GM23338 (cell line): ENCODE measurements around the gene IER3IP1. TPM values are rescaled to one million over a fixed set of nuclear protein-coding genes. Genes with fewer than 3 reads are reported as not detected.

Source experiments
- ATAC-seq: fragments of 200-7000 bp; cut with Tn5 transposase; 3 replicates; pipeline ENCODE4 v1.9.1; 2020
- DNase-seq: peaks from one replicate; pipeline ENCODE4 v3.0.0-alpha.2; 2015; ENCODE audit warnings: low spot score
- H2AFZ ChIP-seq: fragments of 200-600 bp; sonication (generic); 2 replicates; pipeline ENCODE4 v1.8.0; 2016; ENCODE audit warnings: antibody characterized with exemption, mild to moderate bottlenecking, moderate library complexity
- H3F3A ChIP-seq: fragments of 200-600 bp; sonication (generic); replicated peaks from 2 replicates; pipeline ENCODE4 v1.8.0; 2017; ENCODE audit warnings: antibody characterized with exemption, mixed run types, low read depth
- H3K27ac ChIP-seq: fragments of 200-600 bp; sonication (generic); 2 replicates; pipeline ENCODE4 v1.6.1; 2016; ENCODE audit warnings: low read depth
- H3K27me3 ChIP-seq: fragments of 200-600 bp; sonication (generic); 2 replicates; pipeline ENCODE4 v1.8.0; 2016; ENCODE audit warnings: mild to moderate bottlenecking, mixed run types, moderate library complexity; ENCODE audit not compliant: insufficient read depth
- H3K36me3 ChIP-seq: fragments of 200-600 bp; sonication (generic); 2 replicates; pipeline ENCODE4 v1.8.0; 2016; ENCODE audit warnings: mild to moderate bottlenecking; ENCODE audit not compliant: insufficient read depth
- H3K4me1 ChIP-seq: fragments of 200-600 bp; sonication (generic); 2 replicates; pipeline ENCODE4 v1.8.0; 2016; ENCODE audit warnings: mild to moderate bottlenecking, moderate library complexity; ENCODE audit not compliant: insufficient read depth
- H3K4me2 ChIP-seq: fragments of 200-600 bp; sonication (generic); 2 replicates; pipeline ENCODE4 v1.7.1; 2017; ENCODE audit warnings: mixed run types
- H3K4me3 ChIP-seq: fragments of 200-600 bp; sonication (generic); 2 replicates; pipeline ENCODE4 v1.6.1; 2016; ENCODE audit warnings: mixed run types
- H3K79me2 ChIP-seq: fragments of 200-600 bp; sonication (generic); replicated peaks from 2 replicates; pipeline ENCODE4 v1.8.0; 2017; ENCODE audit warnings: mild to moderate bottlenecking; ENCODE audit not compliant: insufficient read depth
- H3K9me2 ChIP-seq: fragments of 200-600 bp; sonication (generic); 2 replicates; pipeline ENCODE4 v1.8.0; 2017; ENCODE audit not compliant: insufficient read depth
- H4K20me1 ChIP-seq: fragments of 200-600 bp; sonication (generic); replicated peaks from 2 replicates; pipeline ENCODE4 v1.8.0; 2017; ENCODE audit warnings: mild to moderate bottlenecking; ENCODE audit not compliant: insufficient read depth
- H3K27ac Mint-ChIP-seq: 2 replicates; pipeline ENCODE4 v1.8.0; 2020; ENCODE audit warnings: inconsistent platforms, mild to moderate bottlenecking, moderate library complexity, mixed read lengths
- H3K27me3 Mint-ChIP-seq: 3 replicates; pipeline ENCODE4 v1.8.0; 2022; ENCODE audit warnings: low read depth, mild to moderate bottlenecking, moderate library complexity, mixed read lengths, inconsistent platforms; ENCODE audit not compliant: insufficient read depth, poor library complexity
- H3K36me3 Mint-ChIP-seq: 3 replicates; pipeline ENCODE4 v1.8.0; 2021; ENCODE audit warnings: low read depth, mild to moderate bottlenecking, inconsistent platforms, moderate library complexity, mixed read lengths
- H3K4me1 Mint-ChIP-seq: 3 replicates; pipeline ENCODE4 v1.8.0; 2020; ENCODE audit warnings: mild to moderate bottlenecking, inconsistent platforms, mixed read lengths
- H3K4me3 Mint-ChIP-seq: 3 replicates; pipeline ENCODE4 v1.8.0; 2021; ENCODE audit warnings: moderate library complexity, mild to moderate bottlenecking, inconsistent platforms, mixed read lengths
- H3K9me3 Mint-ChIP-seq: 3 replicates; pipeline ENCODE4 v1.8.0; 2020; ENCODE audit warnings: moderate library complexity, mild to moderate bottlenecking, inconsistent platforms, mixed read lengths
- CTCF ChIP-seq, 2 experiments: fragments of 200-600 bp in 1 of 2; sonication (generic) in 1 of 2; conservative IDR thresholded peaks; 2 replicates each; pipeline versions ENCODE4 v1.5.1 to v1.6.1; 2016 to 2017; ENCODE audit warnings: antibody characterized with exemption in 2 of 2, low read depth in 2 of 2, mild to moderate bottlenecking in 2 of 2, moderate library complexity in 1 of 2
- EZH2phosphoT487 ChIP-seq: fragments of 200-600 bp; sonication (generic); IDR thresholded peaks from one replicate; pipeline ENCODE4 v1.8.1; 2018; ENCODE audit warnings: antibody characterized with exemption; ENCODE audit not compliant: unreplicated experiment
- JUNB ChIP-seq: IDR thresholded peaks from one replicate; pipeline ENCODE4 v1.6.1; 2016; ENCODE audit warnings: antibody characterized with exemption; ENCODE audit not compliant: unreplicated experiment
- NANOG ChIP-seq: IDR thresholded peaks from 2 replicates; pipeline ENCODE4 v1.6.1; 2016; ENCODE audit warnings: antibody characterized with exemption, borderline replicate concordance
- POLR2AphosphoS5 ChIP-seq: IDR thresholded peaks from 2 replicates; pipeline ENCODE4 v1.6.1; 2016; ENCODE audit warnings: antibody characterized with exemption, low read depth
- REST ChIP-seq: IDR thresholded peaks from one replicate; pipeline ENCODE4 v1.6.1; 2018; ENCODE audit warnings: antibody characterized with exemption; ENCODE audit not compliant: unreplicated experiment
- STAT1 ChIP-seq: IDR thresholded peaks from one replicate; pipeline ENCODE4 v1.6.1; 2016; ENCODE audit warnings: antibody characterized with exemption; ENCODE audit not compliant: unreplicated experiment
- ZNF114 ChIP-seq: fragments of 250-450 bp; sonication (Bioruptor Pico); IDR thresholded peaks from 2 replicates; pipeline ENCODE4 v1.5.0; 2020; ENCODE audit warnings: mild to moderate bottlenecking, moderate library complexity
- ZNF331 ChIP-seq: fragments of 250-450 bp; sonication (Bioruptor Pico); IDR thresholded peaks from 2 replicates; pipeline ENCODE4 v1.5.0; 2020; ENCODE audit warnings: low read depth, mild to moderate bottlenecking, moderate library complexity
- ZNF462 ChIP-seq: fragments of 250-450 bp; sonication (Bioruptor Pico); IDR thresholded peaks from 2 replicates; pipeline ENCODE4 v1.5.0; 2020; ENCODE audit warnings: mild to moderate bottlenecking, moderate library complexity
- polyA plus RNA-seq: library from polyadenylated mRNA; unstranded; fragments of >200 nt; fragmentation: Nextera tagmentation; extraction: Ambion mirVana; gene quantifications from 2 replicates; pipeline ENCODE4 v1.2.1, GENCODE V29; 2016
- total RNA-seq: library from RNA; depleted of rRNA; stranded (reverse); fragments of >200 nt; shearing (Covaris generic); gene quantifications from 2 replicates; pipeline ENCODE4 v1.2.3, GENCODE V29; 2014

Gene IER3IP1
- total and polyA plus RNA-seq, 2 experiments from 2014 or later = 12.2 to 24.0 TPM

GRCh38 chr18:47146206-47146605 lies 30.0 kb downstream of the IER3IP1 start:
- H3K9me2 ChIP-seq = no peaks in the 10 kb centered on the region
- DNase-seq (no peak), ATAC-seq (no peak)
- Mint-ChIP-seq H3K4me1 (peaks cover 17% of the 10 kb centered on the region), H3K27ac (no peak overlapping the region), H3K36me3 (no peaks in the 10 kb centered on the region; the same call in 2 of the 3 replicates), H3K27me3 (peaks cover 6% of the 10 kb centered on the region), H3K9me3 (peaks cover 2% of the 10 kb centered on the region; the same call in 1 of the 3 replicates), H3K4me3 (no peak overlapping the region)
- TF ChIP-seq ZNF114 (CRISPR knock-in tag) (no peak), NANOG (no peak), STAT1 (no peak), POLR2AphosphoS5 (no peak), ZNF462 (CRISPR knock-in tag) (no peak), EZH2phosphoT487 (no peak), JUNB (no peak), REST (no peak), CTCF (conservative IDR thresholded peaks at IDR 0.05; ENCODE audit: low read depth in 2 of 2) (no peak), ZNF331 (CRISPR knock-in tag) (no peak)
- H3K79me2 ChIP-seq = peaks cover 84% of the 10 kb centered on the region
- no peak overlapping the region for H2AFZ ChIP-seq
- H3K4me1 ChIP-seq = peaks cover 7% of the 10 kb centered on the region
- 0 out of 2 replicates have a peak, but pooled peaks cover 6% of the 10 kb centered on the region for H4K20me1 ChIP-seq
- no peak overlapping the region for H3K27ac ChIP-seq
- H3K4me3 ChIP-seq = no peak overlapping the region
- no peaks in the 10 kb centered on the region for H3K27me3 ChIP-seq
- H3F3A ChIP-seq = peaks cover 6% of the 10 kb centered on the region; the same call in 1 of the 2 replicates
- no peaks in the 10 kb centered on the region for H3K36me3 ChIP-seq
- no peak overlapping the region for H3K4me2 ChIP-seq
